HepG2 (cell line): ENCODE results near the gene HPCAL1. TPM values are rescaled to one million over a fixed set of nuclear protein-coding genes. Genes with fewer than 3 reads are reported as not detected.
A peak's percentile ranks its signal among the peaks of the same experiment; 100 is the strongest.

Source experiments
- BCL6 ChIP-seq: IDR thresholded peaks from 2 replicates; pipeline ENCODE4 v1.6.1; 2016; ENCODE audit warnings: missing genetic modification reagents, missing compliant biosample characterization
- ELF3 ChIP-seq: IDR thresholded peaks from 2 replicates; pipeline ENCODE4 v1.6.1; 2016; ENCODE audit warnings: missing genetic modification reagents, missing compliant biosample characterization
- HIVEP1 ChIP-seq: sonication (generic); formaldehyde crosslinking; IDR thresholded peaks from 2 replicates; pipeline ENCODE4 v1.4.0; 2020; ENCODE audit warnings: mild to moderate bottlenecking, missing genetic modification reagents
- HNRNPUL1 ChIP-seq: fragments of 200-400 bp; formaldehyde crosslinking; IDR thresholded peaks from 2 replicates; pipeline ENCODE4 v1.6.1; 2017; ENCODE audit warnings: low read depth, mild to moderate bottlenecking, low read length, moderate library complexity
- KMT2A ChIP-seq: sonication (generic); formaldehyde crosslinking; IDR thresholded peaks from 2 replicates; pipeline ENCODE4 v1.4.0; 2020; ENCODE audit warnings: missing genetic modification reagents
- PCBP2 ChIP-seq: fragments of 200-400 bp; formaldehyde crosslinking; optimal IDR thresholded peaks from 2 replicates; pipeline ENCODE3; 2018; ENCODE audit warnings: low read length, low read depth; ENCODE audit not compliant: poor library complexity, severe bottlenecking
- SCMH1 ChIP-seq: sonication (generic); formaldehyde crosslinking; IDR thresholded peaks from 2 replicates; pipeline ENCODE4 v1.9.0; 2021; ENCODE audit warnings: missing genetic modification reagents, mild to moderate bottlenecking, borderline replicate concordance
- THAP11 ChIP-seq: IDR thresholded peaks from 2 replicates; pipeline ENCODE4 v1.6.1; 2016; ENCODE audit warnings: missing biosample characterization, missing genetic modification reagents
- YEATS2 ChIP-seq: sonication (generic); formaldehyde crosslinking; IDR thresholded peaks from 2 replicates; pipeline ENCODE4 v1.4.0; 2020; ENCODE audit warnings: missing genetic modification reagents, borderline replicate concordance
- ZBTB3 ChIP-seq: sonication (generic); formaldehyde crosslinking; IDR thresholded peaks from 2 replicates; pipeline ENCODE4 v1.4.0; 2020; ENCODE audit warnings: low read depth, mild to moderate bottlenecking, moderate library complexity, missing genetic modification reagents, borderline replicate concordance
- ZNF12 ChIP-seq: sonication (generic); formaldehyde crosslinking; IDR thresholded peaks from 2 replicates; pipeline ENCODE4 v1.5.0; 2020; ENCODE audit warnings: missing genetic modification reagents
- ZNF253 ChIP-seq: sonication (generic); formaldehyde crosslinking; IDR thresholded peaks from 2 replicates; pipeline ENCODE4 v1.8.0; 2022; ENCODE audit warnings: mild to moderate bottlenecking, missing genetic modification reagents, borderline replicate concordance
- ZNF432 ChIP-seq: sonication (generic); formaldehyde crosslinking; IDR thresholded peaks from 2 replicates; pipeline ENCODE4 v1.5.0; 2020; ENCODE audit warnings: missing genetic modification reagents, mild to moderate bottlenecking, borderline replicate concordance
- polyA plus RNA-seq, 8 experiments: library from polyadenylated mRNA; depleted of rRNA in 3 of 8; stranded (reverse) in 7 of 8; unstranded in 1 of 8; fragments of >200 nt; fragmentation: Illumina TruSeq in 4 of 8; extraction: Trizol in 4 of 8; gene quantifications; 2 replicates each; pipeline versions ENCODE4 v1.2.1 to v1.2.3, GENCODE V29; 2011 to 2016; ENCODE audit warnings: low read depth in 4 of 8, missing spikeins in 1 of 8, mixed read lengths in 1 of 8; ENCODE audit not compliant: insufficient read depth in 1 of 8
- total RNA-seq, 5 experiments: library from RNA; depleted of rRNA; stranded (reverse); fragments of >200 nt; fragmentation: Illumina TruSeq; extraction: Trizol; gene quantifications; 2 replicates each; pipeline ENCODE4 v1.2.3, GENCODE V29; 2016; ENCODE audit warnings: low read depth in 1 of 5
- TF ChIP-seq, protein P1 (sequence below): sonication (generic); formaldehyde crosslinking; IDR thresholded peaks from 2 replicates; pipeline ENCODE4 v1.4.0; 2020; ENCODE audit warnings: missing genetic modification reagents, borderline replicate concordance
- TF ChIP-seq, protein P2 (sequence below): sonication (generic); formaldehyde crosslinking; IDR thresholded peaks from 2 replicates; pipeline ENCODE4 v1.5.0; 2020; ENCODE audit warnings: mild to moderate bottlenecking, missing genetic modification reagents
- TF ChIP-seq, protein P3 (sequence below): conservative IDR thresholded peaks from 2 replicates; pipeline ENCODE4 v1.6.1; 2018; ENCODE audit warnings: missing genetic modification reagents
- TF ChIP-seq, protein P4 (sequence below): sonication (generic); formaldehyde crosslinking; IDR thresholded peaks from 2 replicates; pipeline ENCODE4 v1.9.0; 2021; ENCODE audit warnings: missing genetic modification reagents, mild to moderate bottlenecking, borderline replicate concordance
- TF ChIP-seq, protein P5 (sequence below): fragments of 450-650 bp; IDR thresholded peaks from 2 replicates; pipeline ENCODE4 v1.6.1; 2016

Gene HPCAL1
- total and polyA plus RNA-seq, 2 of the 13 experiments (the other 11 are each of a cell fraction or from before 2014, with no cell fraction given), result 29.5 to 29.9 TPM

- TF ChIP-seq THAP11 (CRISPR knock-in tag) (no peak), HNRNPUL1 (no peak), ZNF253 (no peak), PCBP2 (no peak), ZNF12 (CRISPR knock-in tag) (no peak), ELF3 (CRISPR knock-in tag) (no peak), HIVEP1 (no peak), ZNF432 (CRISPR knock-in tag) (no peak), ZBTB3 (CRISPR knock-in tag) (no peak), BCL6 (CRISPR knock-in tag) (no peak), YEATS2 (CRISPR knock-in tag) (no peak), KMT2A (CRISPR knock-in tag) (no peak), SCMH1 (CRISPR knock-in tag) (no peak)
- TF ChIP-seq, protein P1, sequence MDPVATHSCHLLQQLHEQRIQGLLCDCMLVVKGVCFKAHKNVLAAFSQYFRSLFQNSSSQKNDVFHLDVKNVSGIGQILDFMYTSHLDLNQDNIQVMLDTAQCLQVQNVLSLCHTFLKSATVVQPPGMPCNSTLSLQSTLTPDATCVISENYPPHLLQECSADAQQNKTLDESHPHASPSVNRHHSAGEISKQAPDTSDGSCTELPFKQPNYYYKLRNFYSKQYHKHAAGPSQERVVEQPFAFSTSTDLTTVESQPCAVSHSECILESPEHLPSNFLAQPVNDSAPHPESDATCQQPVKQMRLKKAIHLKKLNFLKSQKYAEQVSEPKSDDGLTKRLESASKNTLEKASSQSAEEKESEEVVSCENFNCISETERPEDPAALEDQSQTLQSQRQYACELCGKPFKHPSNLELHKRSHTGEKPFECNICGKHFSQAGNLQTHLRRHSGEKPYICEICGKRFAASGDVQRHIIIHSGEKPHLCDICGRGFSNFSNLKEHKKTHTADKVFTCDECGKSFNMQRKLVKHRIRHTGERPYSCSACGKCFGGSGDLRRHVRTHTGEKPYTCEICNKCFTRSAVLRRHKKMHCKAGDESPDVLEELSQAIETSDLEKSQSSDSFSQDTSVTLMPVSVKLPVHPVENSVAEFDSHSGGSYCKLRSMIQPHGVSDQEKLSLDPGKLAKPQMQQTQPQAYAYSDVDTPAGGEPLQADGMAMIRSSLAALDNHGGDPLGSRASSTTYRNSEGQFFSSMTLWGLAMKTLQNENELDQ (CRISPR knock-in tag), result no peak
- TF ChIP-seq, protein P2, sequence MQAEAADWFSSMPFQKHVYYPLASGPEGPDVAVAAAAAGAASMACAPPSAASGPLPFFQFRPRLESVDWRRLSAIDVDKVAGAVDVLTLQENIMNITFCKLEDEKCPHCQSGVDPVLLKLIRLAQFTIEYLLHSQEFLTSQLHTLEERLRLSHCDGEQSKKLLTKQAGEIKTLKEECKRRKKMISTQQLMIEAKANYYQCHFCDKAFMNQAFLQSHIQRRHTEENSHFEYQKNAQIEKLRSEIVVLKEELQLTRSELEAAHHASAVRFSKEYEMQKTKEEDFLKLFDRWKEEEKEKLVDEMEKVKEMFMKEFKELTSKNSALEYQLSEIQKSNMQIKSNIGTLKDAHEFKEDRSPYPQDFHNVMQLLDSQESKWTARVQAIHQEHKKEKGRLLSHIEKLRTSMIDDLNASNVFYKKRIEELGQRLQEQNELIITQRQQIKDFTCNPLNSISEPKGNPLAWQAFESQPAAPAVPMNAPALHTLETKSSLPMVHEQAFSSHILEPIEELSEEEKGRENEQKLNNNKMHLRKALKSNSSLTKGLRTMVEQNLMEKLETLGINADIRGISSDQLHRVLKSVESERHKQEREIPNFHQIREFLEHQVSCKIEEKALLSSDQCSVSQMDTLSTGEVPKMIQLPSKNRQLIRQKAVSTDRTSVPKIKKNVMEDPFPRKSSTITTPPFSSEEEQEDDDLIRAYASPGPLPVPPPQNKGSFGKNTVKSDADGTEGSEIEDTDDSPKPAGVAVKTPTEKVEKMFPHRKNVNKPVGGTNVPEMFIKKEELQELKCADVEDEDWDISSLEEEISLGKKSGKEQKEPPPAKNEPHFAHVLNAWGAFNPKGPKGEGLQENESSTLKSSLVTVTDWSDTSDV, result no peak
- TF ChIP-seq, protein P3, sequence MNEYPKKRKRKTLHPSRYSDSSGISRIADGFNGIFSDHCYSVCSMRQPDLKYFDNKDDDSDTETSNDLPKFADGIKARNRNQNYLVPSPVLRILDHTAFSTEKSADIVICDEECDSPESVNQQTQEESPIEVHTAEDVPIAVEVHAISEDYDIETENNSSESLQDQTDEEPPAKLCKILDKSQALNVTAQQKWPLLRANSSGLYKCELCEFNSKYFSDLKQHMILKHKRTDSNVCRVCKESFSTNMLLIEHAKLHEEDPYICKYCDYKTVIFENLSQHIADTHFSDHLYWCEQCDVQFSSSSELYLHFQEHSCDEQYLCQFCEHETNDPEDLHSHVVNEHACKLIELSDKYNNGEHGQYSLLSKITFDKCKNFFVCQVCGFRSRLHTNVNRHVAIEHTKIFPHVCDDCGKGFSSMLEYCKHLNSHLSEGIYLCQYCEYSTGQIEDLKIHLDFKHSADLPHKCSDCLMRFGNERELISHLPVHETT (CRISPR knock-in tag), result no peak
- TF ChIP-seq, protein P4, sequence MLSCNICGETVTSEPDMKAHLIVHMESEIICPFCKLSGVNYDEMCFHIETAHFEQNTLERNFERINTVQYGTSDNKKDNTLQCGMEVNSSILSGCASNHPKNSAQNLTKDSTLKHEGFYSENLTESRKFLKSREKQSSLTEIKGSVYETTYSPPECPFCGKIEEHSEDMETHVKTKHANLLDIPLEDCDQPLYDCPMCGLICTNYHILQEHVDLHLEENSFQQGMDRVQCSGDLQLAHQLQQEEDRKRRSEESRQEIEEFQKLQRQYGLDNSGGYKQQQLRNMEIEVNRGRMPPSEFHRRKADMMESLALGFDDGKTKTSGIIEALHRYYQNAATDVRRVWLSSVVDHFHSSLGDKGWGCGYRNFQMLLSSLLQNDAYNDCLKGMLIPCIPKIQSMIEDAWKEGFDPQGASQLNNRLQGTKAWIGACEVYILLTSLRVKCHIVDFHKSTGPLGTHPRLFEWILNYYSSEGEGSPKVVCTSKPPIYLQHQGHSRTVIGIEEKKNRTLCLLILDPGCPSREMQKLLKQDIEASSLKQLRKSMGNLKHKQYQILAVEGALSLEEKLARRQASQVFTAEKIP (CRISPR knock-in tag), result no peak
- TF ChIP-seq, protein P5, sequence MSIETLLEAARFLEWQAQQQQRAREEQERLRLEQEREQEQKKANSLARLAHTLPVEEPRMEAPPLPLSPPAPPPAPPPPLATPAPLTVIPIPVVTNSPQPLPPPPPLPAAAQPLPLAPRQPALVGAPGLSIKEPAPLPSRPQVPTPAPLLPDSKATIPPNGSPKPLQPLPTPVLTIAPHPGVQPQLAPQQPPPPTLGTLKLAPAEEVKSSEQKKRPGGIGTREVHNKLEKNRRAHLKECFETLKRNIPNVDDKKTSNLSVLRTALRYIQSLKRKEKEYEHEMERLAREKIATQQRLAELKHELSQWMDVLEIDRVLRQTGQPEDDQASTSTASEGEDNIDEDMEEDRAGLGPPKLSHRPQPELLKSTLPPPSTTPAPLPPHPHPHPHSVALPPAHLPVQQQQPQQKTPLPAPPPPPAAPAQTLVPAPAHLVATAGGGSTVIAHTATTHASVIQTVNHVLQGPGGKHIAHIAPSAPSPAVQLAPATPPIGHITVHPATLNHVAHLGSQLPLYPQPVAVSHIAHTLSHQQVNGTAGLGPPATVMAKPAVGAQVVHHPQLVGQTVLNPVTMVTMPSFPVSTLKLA, result peak; percentile 91
Observed at GRCh38 chr2:10367472-10368439, 65.1 kb downstream of the HPCAL1 start (continued).
